ENCODE measurements around the gene CACTIN. TPM values are rescaled to one million over a fixed set of nuclear protein-coding genes. Genes with fewer than 3 reads are reported as not detected.

CACTIN gene
- total and polyA plus RNA-seq, 2 of the 8 experiments (the other 6 are each of a cell fraction or from before 2014, with no cell fraction given): 25.8 to 29.9 TPM

GRCh38 chr19:3663838-3664237, 37.2 kb upstream of the CACTIN start (continued):
- TF ChIP-seq CHD7 (IDR thresholded peaks at IDR 0.05; ENCODE audit: insufficient replicate concordance, low read length): no peak
- no peak for TF ChIP-seq USF2 (IDR thresholded peaks at IDR 0.05; ENCODE audit: low read length)
- TF ChIP-seq EGR1 (IDR thresholded peaks at IDR 0.05; ENCODE audit: borderline replicate concordance, low read depth, low read length): no peak
- no peak for TF ChIP-seq ATF3 (IDR thresholded peaks at IDR 0.05; ENCODE audit: insufficient read depth, low read depth, low read length)
